ENCODE results near the gene SLC25A10.

DNA sequence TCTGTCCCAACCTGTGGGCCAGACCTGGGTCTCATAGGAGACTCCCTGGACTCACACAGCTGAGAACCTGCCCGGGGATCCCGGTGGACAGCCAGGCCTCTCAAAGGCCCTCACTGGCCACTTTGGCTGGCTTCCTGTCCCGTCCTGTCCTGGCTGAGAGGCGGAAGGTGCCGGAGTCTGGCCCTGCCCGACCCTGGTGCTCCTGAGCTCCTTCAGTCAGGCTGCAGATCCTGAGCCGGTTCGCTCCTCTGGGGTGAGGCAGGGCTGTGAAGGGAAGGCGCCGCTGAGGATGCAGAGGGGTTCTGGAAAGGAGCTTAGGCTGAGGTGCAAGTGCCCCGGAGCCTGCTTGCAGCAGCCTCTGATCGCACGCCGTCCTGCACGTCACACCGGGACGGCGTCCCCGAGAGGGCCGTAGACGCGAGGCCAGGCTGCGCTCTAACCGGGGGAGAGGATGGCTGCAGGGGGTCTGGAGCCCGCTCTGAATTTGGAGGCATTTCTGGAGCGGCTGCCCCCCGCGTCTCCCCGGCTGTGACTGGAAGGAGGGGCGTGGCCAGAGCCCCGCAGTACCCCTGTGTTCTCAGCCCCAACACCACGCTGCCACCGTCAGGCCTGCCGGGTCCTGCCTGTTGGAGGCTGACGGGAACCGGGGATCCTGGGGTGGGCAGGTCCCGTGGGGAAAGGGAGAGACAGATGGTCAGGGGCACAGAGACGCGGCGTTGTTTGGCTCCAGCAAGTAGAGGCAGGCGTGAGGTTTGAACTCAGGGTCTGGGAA is 24.1 kb upstream of the SLC25A10 start:
- TF ChIP-seq, protein P1, sequence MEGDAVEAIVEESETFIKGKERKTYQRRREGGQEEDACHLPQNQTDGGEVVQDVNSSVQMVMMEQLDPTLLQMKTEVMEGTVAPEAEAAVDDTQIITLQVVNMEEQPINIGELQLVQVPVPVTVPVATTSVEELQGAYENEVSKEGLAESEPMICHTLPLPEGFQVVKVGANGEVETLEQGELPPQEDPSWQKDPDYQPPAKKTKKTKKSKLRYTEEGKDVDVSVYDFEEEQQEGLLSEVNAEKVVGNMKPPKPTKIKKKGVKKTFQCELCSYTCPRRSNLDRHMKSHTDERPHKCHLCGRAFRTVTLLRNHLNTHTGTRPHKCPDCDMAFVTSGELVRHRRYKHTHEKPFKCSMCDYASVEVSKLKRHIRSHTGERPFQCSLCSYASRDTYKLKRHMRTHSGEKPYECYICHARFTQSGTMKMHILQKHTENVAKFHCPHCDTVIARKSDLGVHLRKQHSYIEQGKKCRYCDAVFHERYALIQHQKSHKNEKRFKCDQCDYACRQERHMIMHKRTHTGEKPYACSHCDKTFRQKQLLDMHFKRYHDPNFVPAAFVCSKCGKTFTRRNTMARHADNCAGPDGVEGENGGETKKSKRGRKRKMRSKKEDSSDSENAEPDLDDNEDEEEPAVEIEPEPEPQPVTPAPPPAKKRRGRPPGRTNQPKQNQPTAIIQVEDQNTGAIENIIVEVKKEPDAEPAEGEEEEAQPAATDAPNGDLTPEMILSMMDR (conservative IDR thresholded peaks at IDR 0.05; ENCODE audit: low read depth, low read length): no peak
- TF ChIP-seq EZH2 (IDR thresholded peaks at IDR 0.05; ENCODE audit: borderline replicate concordance, low read depth, low read length, poor library complexity, severe bottlenecking): no peak

Data from A673 (cell line).